Measurements from ENCODE around the gene PHKB.

The PHKB gene

GRCh38 chr16:47727131-47727530 is 266.0 kb downstream of the PHKB start:
- Histone ChIP-seq H3K36me3 (no peaks in the 10 kb centered on the region), H3K4me3 (no peak overlapping the region), H3K4me2 (no peak overlapping the region), H3K4me1 (peaks cover 0 to 27% (median 2%) of the 10 kb centered on the region in 10 experiments; a peak in 12 of 20 replicates), H3K9ac (no peak overlapping the region), H3K9me3 (replicated peaks in 1 of 11) (no peaks in the 10 kb centered on the region), H3K27me3 (no peaks in the 10 kb centered on the region), H3K27ac (no peak overlapping the region), H4K20me1 (no peaks in the 10 kb centered on the region)
- TF ChIP-seq Cebpa-rat (IDR thresholded peaks at IDR 0.05) = no peak

- no peak overlapping the region for H3K9ac ChIP-seq
These were observed 267.1 kb downstream of the PHKB start for GRCh38 chr16:47728205-47728604.

GRCh38 chr16:47729701-47730100 is 268.6 kb downstream of the PHKB start:
- TF ChIP-seq Cebpa-rat (IDR thresholded peaks at IDR 0.05) = no peak
- Histone ChIP-seq H3K4me3 (no peak overlapping the region), H3K27ac (no peak overlapping the region), H3K9ac (no peak overlapping the region), H3K27me3 (no peaks in the 10 kb centered on the region), H4K20me1 (no peaks in the 10 kb centered on the region), H3K4me2 (no peak overlapping the region), H3K36me3 (no peaks in the 10 kb centered on the region), H3K9me3 (replicated peaks in 1 of 11) (no peaks in the 10 kb centered on the region), H3K4me1 (peaks cover 0 to 53% (median 12%) of the 10 kb centered on the region in 10 experiments; a peak in 13 of 20 replicates)

More at GRCh38 chr16:47728205-47728604, 267.1 kb downstream of the PHKB start:
- no peak for TF ChIP-seq Cebpa-rat (IDR thresholded peaks at IDR 0.05)
- Histone ChIP-seq H3K27ac (no peak overlapping the region), H3K4me1 (peaks cover 0 to 38% (median 11%) of the 10 kb centered on the region in 10 experiments; a peak in 13 of 20 replicates), H3K4me2 (peak overlapping the region in 3 of 11 experiments; percentile 14 to 42 (median 17); a peak in 5 of 22 replicates), H3K4me3 (no peak overlapping the region), H3K9me3 (replicated peaks in 1 of 11) (no peaks in the 10 kb centered on the region), H3K36me3 (no peaks in the 10 kb centered on the region), H4K20me1 (no peaks in the 10 kb centered on the region), H3K27me3 (no peaks in the 10 kb centered on the region)

GRCh38 chr16:47731252-47731651 is 270.1 kb downstream of the PHKB start:
- Histone ChIP-seq H3K4me2 (peak overlapping the region in 3 of 11 experiments; percentile 36 to 73 (median 67); a peak in 6 of 22 replicates), H3K27me3 (no peaks in the 10 kb centered on the region), H4K20me1 (no peaks in the 10 kb centered on the region), H3K9me3 (replicated peaks in 1 of 11) (no peaks in the 10 kb centered on the region), H3K4me1 (peaks cover 0 to 60% (median 12%) of the 10 kb centered on the region in 10 experiments; a peak in 13 of 20 replicates), H3K36me3 (no peaks in the 10 kb centered on the region), H3K27ac (no peak overlapping the region), H3K9ac (no peak overlapping the region), H3K4me3 (no peak overlapping the region)
- TF ChIP-seq Cebpa-rat (IDR thresholded peaks at IDR 0.05) = no peak

- TF ChIP-seq Cebpa-rat (IDR thresholded peaks at IDR 0.05) = no peak
- Histone ChIP-seq H3K27me3 (no peaks in the 10 kb centered on the region), H3K9me3 (replicated peaks in 1 of 11) (no peaks in the 10 kb centered on the region), H3K4me1 (peaks cover 0 to 60% (median 12%) of the 10 kb centered on the region in 10 experiments; a peak in 13 of 20 replicates), H3K27ac (peak overlapping the region in 2 of 11 experiments; percentile 61 to 66; a peak in 3 of 22 replicates), H3K4me2 (peak overlapping the region in 7 of 11 experiments; percentile 21 to 78 (median 51); a peak in 11 of 22 replicates), H3K9ac (no peak overlapping the region), H3K4me3 (no peak overlapping the region), H3K36me3 (no peaks in the 10 kb centered on the region), H4K20me1 (no peaks in the 10 kb centered on the region)
These were observed 271.0 kb downstream of the PHKB start for GRCh38 chr16:47732122-47732521.

GRCh38 chr16:47732523-47733111 is 271.5 kb downstream of the PHKB start:
- Histone ChIP-seq H3K4me3 (no peak overlapping the region), H3K4me1 (peaks cover 0 to 60% (median 12%) of the 10 kb centered on the region in 10 experiments; a peak in 13 of 20 replicates), H3K36me3 (no peaks in the 10 kb centered on the region), H3K4me2 (peak overlapping the region in 7 of 11 experiments; percentile 21 to 78 (median 51); a peak in 12 of 22 replicates), H3K27me3 (no peaks in the 10 kb centered on the region), H3K27ac (peak overlapping the region in 3 of 11 experiments; percentile 1 to 66 (median 61); a peak in 6 of 22 replicates), H3K9me3 (replicated peaks in 1 of 11) (no peaks in the 10 kb centered on the region), H4K20me1 (no peaks in the 10 kb centered on the region), H3K9ac (peak overlapping the region in 3 of 11 experiments; percentile 1 to 39 (median 14); a peak in 4 of 22 replicates)
- TF ChIP-seq Cebpa-rat (IDR thresholded peaks at IDR 0.05) = no peak

GRCh38 chr16:47734081-47734857 is 273.1 kb downstream of the PHKB start:
- Histone ChIP-seq H4K20me1 (no peaks in the 10 kb centered on the region), H3K9me3 (replicated peaks in 1 of 11) (peaks cover 0 to 7% (median 5%) of the 10 kb centered on the region in 11 experiments; a peak in 8 of 22 replicates), H3K36me3 (no peaks in the 10 kb centered on the region), H3K4me3 (no peak overlapping the region), H3K9ac (no peak overlapping the region), H3K4me2 (peak overlapping the region in 3 of 11 experiments; percentile 67 to 78 (median 73); a peak in 4 of 22 replicates), H3K27ac (no peak overlapping the region), H3K27me3 (no peaks in the 10 kb centered on the region), H3K4me1 (peaks cover 0 to 51% (median 12%) of the 10 kb centered on the region in 10 experiments; a peak in 13 of 20 replicates)
- TF ChIP-seq Cebpa-rat (IDR thresholded peaks at IDR 0.05) = no peak

- Histone ChIP-seq H3K36me3 (no peaks in the 10 kb centered on the region), H3K4me3 (no peak overlapping the region), H3K4me1 (peaks cover 0 to 51% (median 12%) of the 10 kb centered on the region in 10 experiments; a peak in 13 of 20 replicates), H3K27me3 (no peaks in the 10 kb centered on the region), H3K9ac (no peak overlapping the region), H3K9me3 (replicated peaks in 1 of 11) (peaks cover 0 to 13% (median 10%) of the 10 kb centered on the region in 11 experiments; a peak in 9 of 22 replicates), H4K20me1 (no peaks in the 10 kb centered on the region), H3K27ac (no peak overlapping the region), H3K4me2 (peak overlapping the region in 1 of 11 experiments; percentile 73; a peak in 1 of 22 replicates)
- no peak for TF ChIP-seq Cebpa-rat (IDR thresholded peaks at IDR 0.05)
These were observed 274.0 kb downstream of the PHKB start for GRCh38 chr16:47734987-47735594.

GRCh38 chr16:47750371-47750770 is 289.2 kb downstream of the PHKB start:
- H3K27me3 ChIP-seq = no peaks in the 10 kb centered on the region
- no peak for TF ChIP-seq Cebpa-rat (IDR thresholded peaks at IDR 0.05)
- H4K20me1 ChIP-seq = no peaks in the 10 kb centered on the region
- no peak overlapping the region for H3K27ac ChIP-seq
- H3K4me1 ChIP-seq = no peaks in the 10 kb centered on the region
- no peaks in the 10 kb centered on the region for H3K36me3 ChIP-seq
- no peaks in the 10 kb centered on the region for H3K9me3 ChIP-seq (replicated peaks in 1 of 11)
- no peak overlapping the region for H3K4me2 ChIP-seq
- H3K4me3 ChIP-seq = no peak overlapping the region
- no peak overlapping the region for H3K9ac ChIP-seq
